ENCODE results near the gene ASTN2. TPM values are rescaled to one million over a fixed set of nuclear protein-coding genes. Genes with fewer than 3 reads are reported as not detected.

ASTN2 gene
- total RNA-seq, 1 donor from 2014 or later, result 2.8 TPM

GRCh38 chr9:117365438-117365837, 49.4 kb downstream of the ASTN2 start:
- H3K27me3 Mint-ChIP-seq, result no peaks in the 10 kb centered on the region
- H3K4me1 Mint-ChIP-seq, result no peaks in the 10 kb centered on the region
- no peaks in the 10 kb centered on the region for H3K36me3 Mint-ChIP-seq (ENCODE audit: low read depth)
- no peak overlapping the region for H3K4me3 Mint-ChIP-seq
- H3K27ac Mint-ChIP-seq, result no peak overlapping the region
- no peaks in the 10 kb centered on the region for H3K9me3 Mint-ChIP-seq
- intact Hi-C loops (cut with micrococcal nuclease), result no loop called here
- DNase-seq, result no peak

DNA sequence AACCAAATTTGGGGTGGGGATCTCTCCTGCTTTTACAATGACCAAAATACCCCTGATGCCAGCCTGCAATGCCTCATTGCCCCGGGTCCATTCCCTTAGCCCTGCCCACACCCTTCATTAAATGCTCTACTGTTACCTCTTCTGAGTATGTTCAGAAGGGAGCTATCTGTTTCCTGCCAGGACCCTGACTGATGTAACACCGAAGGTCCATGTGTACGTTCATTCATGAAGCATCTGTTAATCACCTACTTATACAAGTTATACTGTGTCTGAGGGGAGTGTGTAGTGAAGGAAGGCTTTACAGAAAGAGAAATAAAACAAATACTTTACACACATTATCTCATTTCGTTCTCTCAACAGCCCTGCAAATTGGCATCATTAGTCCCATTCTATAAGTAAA, 51.9 kb downstream of the ASTN2 start:
- Mint-ChIP-seq H3K27me3 (no peaks in the 10 kb centered on the region), H3K36me3 (ENCODE audit: low read depth) (no peaks in the 10 kb centered on the region), H3K9me3 (no peaks in the 10 kb centered on the region), H3K4me1 (no peaks in the 10 kb centered on the region), H3K27ac (no peak overlapping the region), H3K4me3 (no peak overlapping the region)
- intact Hi-C loops (cut with micrococcal nuclease), result no loop called here
- no peak for DNase-seq

GRCh38 chr9:117359910-117360309, 54.9 kb downstream of the ASTN2 start:
- Mint-ChIP-seq H3K27me3 (no peaks in the 10 kb centered on the region), H3K36me3 (ENCODE audit: low read depth) (no peaks in the 10 kb centered on the region), H3K9me3 (no peaks in the 10 kb centered on the region), H3K27ac (no peak overlapping the region), H3K4me1 (no peaks in the 10 kb centered on the region), H3K4me3 (no peak overlapping the region)
- no peak for DNase-seq
- intact Hi-C loops (cut with micrococcal nuclease), result no loop called here

- H3K36me3 Mint-ChIP-seq (ENCODE audit: low read depth), result no peaks in the 10 kb centered on the region
- H3K27ac Mint-ChIP-seq, result no peak overlapping the region
- no peaks in the 10 kb centered on the region for H3K9me3 Mint-ChIP-seq
- intact Hi-C loops (cut with micrococcal nuclease), result no loop called here
- H3K4me1 Mint-ChIP-seq, result no peaks in the 10 kb centered on the region
- H3K4me3 Mint-ChIP-seq, result no peak overlapping the region
- no peaks in the 10 kb centered on the region for H3K27me3 Mint-ChIP-seq
- no peak for DNase-seq
Observed at GRCh38 chr9:117355542-117355941, 59.3 kb downstream of the ASTN2 start.

DNA sequence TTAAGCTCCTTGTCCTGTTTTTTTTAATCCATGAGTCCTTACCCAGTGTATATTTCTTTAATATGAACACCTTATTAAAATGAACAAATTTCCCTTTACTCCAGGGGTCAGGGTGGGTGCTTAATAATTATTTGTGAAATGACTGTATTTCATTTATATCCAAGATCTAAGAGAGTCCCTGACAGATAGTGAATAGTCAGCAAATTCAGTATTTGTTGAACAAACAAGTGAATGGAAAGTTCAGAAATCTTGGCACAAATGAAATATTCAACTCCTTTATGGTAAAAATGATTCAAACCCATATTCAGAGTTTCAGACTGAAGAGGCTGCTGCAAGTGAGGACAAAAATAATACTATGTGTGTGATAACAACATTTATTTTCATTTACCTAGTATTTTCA, 59.9 kb downstream of the ASTN2 start:
- no peak overlapping the region for H3K4me3 Mint-ChIP-seq
- no peaks in the 10 kb centered on the region for H3K27me3 Mint-ChIP-seq
- H3K36me3 Mint-ChIP-seq (ENCODE audit: low read depth), result no peaks in the 10 kb centered on the region
- intact Hi-C loops (cut with micrococcal nuclease), result no loop called here
- H3K27ac Mint-ChIP-seq, result no peak overlapping the region
- no peaks in the 10 kb centered on the region for H3K9me3 Mint-ChIP-seq
- no peaks in the 10 kb centered on the region for H3K4me1 Mint-ChIP-seq
- no peak for DNase-seq

DNA sequence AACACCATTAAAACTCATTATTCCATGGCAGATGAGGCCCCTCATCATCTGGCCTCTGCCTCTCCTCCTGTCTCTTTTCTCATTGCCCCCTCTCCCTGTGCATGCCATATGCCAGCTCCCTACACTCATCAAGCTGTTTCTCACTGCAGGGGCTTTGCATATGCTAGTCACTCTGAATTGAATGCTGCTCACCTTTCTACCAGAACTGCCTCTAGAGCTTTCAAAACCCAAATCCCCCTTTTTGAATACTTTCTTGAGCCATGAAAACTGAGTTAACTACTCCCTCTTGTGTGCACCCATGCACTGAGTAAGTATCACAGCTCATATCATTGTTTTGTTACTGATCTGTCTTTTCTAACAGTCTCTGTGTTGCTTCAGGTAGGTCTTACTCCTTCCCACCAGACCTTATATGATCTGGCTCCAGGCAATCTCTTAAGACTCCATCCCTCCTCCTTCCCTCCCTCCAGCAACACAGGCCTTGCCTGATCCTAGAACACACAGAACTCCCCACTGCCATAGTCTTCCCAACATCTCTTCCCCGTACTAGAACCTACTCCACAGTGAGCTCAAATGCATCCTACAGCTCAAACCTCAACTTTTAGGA, 60.5 kb downstream of the ASTN2 start:
- Mint-ChIP-seq H3K36me3 (ENCODE audit: low read depth) (no peaks in the 10 kb centered on the region), H3K27ac (no peak overlapping the region), H3K4me3 (no peak overlapping the region), H3K27me3 (no peaks in the 10 kb centered on the region), H3K4me1 (no peaks in the 10 kb centered on the region), H3K9me3 (no peaks in the 10 kb centered on the region)
- no peak for DNase-seq
- intact Hi-C loops (cut with micrococcal nuclease), result no loop called here

- H3K27ac Mint-ChIP-seq, result no peak overlapping the region
Observed at GRCh38 chr9:117344892-117345660, 69.8 kb downstream of the ASTN2 start.

GRCh38 chr9:117343427-117343826, 71.4 kb downstream of the ASTN2 start:
- no peak for DNase-seq
- intact Hi-C loops (cut with micrococcal nuclease), result no loop called here
- peak overlapping the region; percentile 32 for H3K27ac Mint-ChIP-seq
- H3K4me3 Mint-ChIP-seq, result no peak overlapping the region
- H3K4me1 Mint-ChIP-seq, result peaks cover 2% of the 10 kb centered on the region
- H3K27me3 Mint-ChIP-seq, result no peaks in the 10 kb centered on the region
- H3K9me3 Mint-ChIP-seq, result peaks cover 3% of the 10 kb centered on the region
- no peaks in the 10 kb centered on the region for H3K36me3 Mint-ChIP-seq (ENCODE audit: low read depth)

More at GRCh38 chr9:117344892-117345660, 69.8 kb downstream of the ASTN2 start:
- Mint-ChIP-seq H3K9me3 (no peaks in the 10 kb centered on the region), H3K27me3 (no peaks in the 10 kb centered on the region), H3K4me1 (peaks cover 2% of the 10 kb centered on the region), H3K36me3 (ENCODE audit: low read depth) (no peaks in the 10 kb centered on the region), H3K4me3 (no peak overlapping the region)
- intact Hi-C loops (cut with micrococcal nuclease), result no loop called here
- DNase-seq, result no peak

- Mint-ChIP-seq H3K27ac (no peak overlapping the region), H3K4me1 (peaks cover 2% of the 10 kb centered on the region), H3K27me3 (no peaks in the 10 kb centered on the region), H3K9me3 (peaks cover 3% of the 10 kb centered on the region), H3K4me3 (no peak overlapping the region), H3K36me3 (ENCODE audit: low read depth) (no peaks in the 10 kb centered on the region)
- intact Hi-C loops (cut with micrococcal nuclease), result no loop called here
- no peak for DNase-seq
Observed at GRCh38 chr9:117341151-117341550, 73.7 kb downstream of the ASTN2 start.

- H3K9me3 Mint-ChIP-seq, result peaks cover 3% of the 10 kb centered on the region
- H3K4me1 Mint-ChIP-seq, result peaks cover 2% of the 10 kb centered on the region
- no peak for DNase-seq
- H3K4me3 Mint-ChIP-seq, result no peak overlapping the region
- H3K27me3 Mint-ChIP-seq, result no peaks in the 10 kb centered on the region
- H3K36me3 Mint-ChIP-seq (ENCODE audit: low read depth), result no peaks in the 10 kb centered on the region
- no peak overlapping the region for H3K27ac Mint-ChIP-seq
- intact Hi-C loops (cut with micrococcal nuclease), result no loop called here
Observed at GRCh38 chr9:117340422-117340821, 74.4 kb downstream of the ASTN2 start.

- Mint-ChIP-seq H3K4me3 (no peak overlapping the region), H3K27me3 (no peaks in the 10 kb centered on the region), H3K4me1 (no peaks in the 10 kb centered on the region), H3K9me3 (peaks cover 3% of the 10 kb centered on the region), H3K27ac (no peak overlapping the region), H3K36me3 (ENCODE audit: low read depth) (no peaks in the 10 kb centered on the region)
- intact Hi-C loops (cut with micrococcal nuclease), result no loop called here
- no peak for DNase-seq
Observed at GRCh38 chr9:117335837-117336433, 78.9 kb downstream of the ASTN2 start.

DNA sequence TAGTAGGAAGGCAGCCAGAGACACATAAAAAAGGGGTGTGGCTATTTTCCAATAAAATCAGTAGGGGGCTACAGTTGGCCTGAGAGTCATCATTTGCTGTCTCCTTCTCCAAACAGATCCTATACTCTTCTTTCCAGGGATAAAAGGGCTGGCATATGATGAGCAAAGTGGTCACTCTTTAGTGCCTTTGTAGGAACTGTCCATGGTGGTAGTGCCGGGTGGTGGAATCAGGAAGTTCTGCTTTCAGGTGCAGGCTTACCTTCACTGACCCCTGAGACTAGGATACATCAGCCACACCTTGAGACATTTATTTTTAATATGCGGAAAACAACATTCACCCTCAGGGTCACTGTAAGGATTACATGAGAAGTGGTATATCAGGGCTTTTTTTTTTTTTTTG, 80.8 kb downstream of the ASTN2 start:
- H3K27me3 Mint-ChIP-seq, result no peaks in the 10 kb centered on the region
- no peaks in the 10 kb centered on the region for H3K36me3 Mint-ChIP-seq (ENCODE audit: low read depth)
- no peaks in the 10 kb centered on the region for H3K4me1 Mint-ChIP-seq
- peaks cover under 1% of the 10 kb centered on the region for H3K9me3 Mint-ChIP-seq
- DNase-seq, result no peak
- intact Hi-C loops (cut with micrococcal nuclease), result no loop called here
- H3K4me3 Mint-ChIP-seq, result no peak overlapping the region
- H3K27ac Mint-ChIP-seq, result no peak overlapping the region

GRCh38 chr9:117325831-117326230, 89.0 kb downstream of the ASTN2 start:
- no peak overlapping the region for H3K27ac Mint-ChIP-seq
- no peaks in the 10 kb centered on the region for H3K9me3 Mint-ChIP-seq
- no peak overlapping the region for H3K4me3 Mint-ChIP-seq
- no peak for DNase-seq
- no peaks in the 10 kb centered on the region for H3K4me1 Mint-ChIP-seq
- H3K36me3 Mint-ChIP-seq (ENCODE audit: low read depth), result no peaks in the 10 kb centered on the region
- H3K27me3 Mint-ChIP-seq, result no peaks in the 10 kb centered on the region
- intact Hi-C loops (cut with micrococcal nuclease), result no loop called here

DNA sequence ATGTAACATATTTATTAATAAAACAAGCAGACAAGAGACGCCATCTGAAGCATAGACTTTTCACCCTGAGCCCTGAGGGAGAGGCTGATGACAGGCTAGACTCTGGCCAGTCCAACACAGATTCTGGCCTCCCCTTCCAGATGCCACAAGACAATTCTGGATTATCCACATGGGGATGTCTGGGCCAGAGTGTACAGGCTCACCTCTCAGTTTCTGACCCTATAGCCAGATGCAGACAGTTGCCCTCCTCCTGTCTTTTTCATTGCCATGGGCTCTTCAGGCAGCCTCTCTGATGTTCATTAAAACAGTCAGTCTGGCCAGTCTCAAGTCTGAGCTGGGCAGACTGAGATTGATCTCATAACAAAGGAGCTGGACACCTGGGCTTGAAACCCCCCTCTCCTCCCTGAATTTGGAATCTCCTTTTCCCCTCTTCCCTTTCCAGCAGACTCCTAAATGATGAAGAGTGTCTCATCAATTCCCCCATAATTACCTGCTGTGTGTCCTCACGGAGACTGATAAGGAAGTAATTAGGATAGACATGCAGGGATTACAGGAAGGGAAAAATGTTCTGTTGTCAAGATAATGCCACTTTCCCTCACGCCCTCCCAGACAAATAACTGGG, 89.6 kb downstream of the ASTN2 start:
- H3K9me3 Mint-ChIP-seq, result no peaks in the 10 kb centered on the region
- no peak for DNase-seq
- H3K4me1 Mint-ChIP-seq, result no peaks in the 10 kb centered on the region
- H3K36me3 Mint-ChIP-seq (ENCODE audit: low read depth), result no peaks in the 10 kb centered on the region
- no peak overlapping the region for H3K27ac Mint-ChIP-seq
- no peaks in the 10 kb centered on the region for H3K27me3 Mint-ChIP-seq
- intact Hi-C loops (cut with micrococcal nuclease), result no loop called here
- no peak overlapping the region for H3K4me3 Mint-ChIP-seq
